Right renal cortex interstitium (tissue), 3 donors: ENCODE measurements around the gene IRAG1. TPM values are rescaled to one million over a fixed set of nuclear protein-coding genes. Genes with fewer than 3 reads are reported as not detected.

Experiments
- DNase-seq, 3 donors: peaks; one replicate each; pipeline ENCODE4 v3.0.0-alpha.2; 2013; ENCODE audit warnings: low read depth in 3 of 3, low spot score in 2 of 3
- polyA plus RNA-seq, 3 donors: library from polyadenylated mRNA; unstranded; fragments of 120-200 nt; gene quantifications; one replicate each; pipeline ENCODE4 v1.2.1, GENCODE V29; 2013; ENCODE audit not compliant: insufficient read length in 3 of 3

The IRAG1 gene, protein sequence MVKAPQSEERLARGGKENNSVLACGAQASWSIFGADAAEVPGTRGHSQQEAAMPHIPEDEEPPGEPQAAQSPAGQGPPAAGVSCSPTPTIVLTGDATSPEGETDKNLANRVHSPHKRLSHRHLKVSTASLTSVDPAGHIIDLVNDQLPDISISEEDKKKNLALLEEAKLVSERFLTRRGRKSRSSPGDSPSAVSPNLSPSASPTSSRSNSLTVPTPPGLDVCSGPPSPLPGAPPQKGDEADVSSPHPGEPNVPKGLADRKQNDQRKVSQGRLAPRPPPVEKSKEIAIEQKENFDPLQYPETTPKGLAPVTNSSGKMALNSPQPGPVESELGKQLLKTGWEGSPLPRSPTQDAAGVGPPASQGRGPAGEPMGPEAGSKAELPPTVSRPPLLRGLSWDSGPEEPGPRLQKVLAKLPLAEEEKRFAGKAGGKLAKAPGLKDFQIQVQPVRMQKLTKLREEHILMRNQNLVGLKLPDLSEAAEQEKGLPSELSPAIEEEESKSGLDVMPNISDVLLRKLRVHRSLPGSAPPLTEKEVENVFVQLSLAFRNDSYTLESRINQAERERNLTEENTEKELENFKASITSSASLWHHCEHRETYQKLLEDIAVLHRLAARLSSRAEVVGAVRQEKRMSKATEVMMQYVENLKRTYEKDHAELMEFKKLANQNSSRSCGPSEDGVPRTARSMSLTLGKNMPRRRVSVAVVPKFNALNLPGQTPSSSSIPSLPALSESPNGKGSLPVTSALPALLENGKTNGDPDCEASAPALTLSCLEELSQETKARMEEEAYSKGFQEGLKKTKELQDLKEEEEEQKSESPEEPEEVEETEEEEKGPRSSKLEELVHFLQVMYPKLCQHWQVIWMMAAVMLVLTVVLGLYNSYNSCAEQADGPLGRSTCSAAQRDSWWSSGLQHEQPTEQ
- polyA plus RNA-seq: 10 to 100 TPM in 1 of 3 donors, 1 to 10 TPM in 2; 8.6 to 10.3 (median 8.8) TPM

DNA sequence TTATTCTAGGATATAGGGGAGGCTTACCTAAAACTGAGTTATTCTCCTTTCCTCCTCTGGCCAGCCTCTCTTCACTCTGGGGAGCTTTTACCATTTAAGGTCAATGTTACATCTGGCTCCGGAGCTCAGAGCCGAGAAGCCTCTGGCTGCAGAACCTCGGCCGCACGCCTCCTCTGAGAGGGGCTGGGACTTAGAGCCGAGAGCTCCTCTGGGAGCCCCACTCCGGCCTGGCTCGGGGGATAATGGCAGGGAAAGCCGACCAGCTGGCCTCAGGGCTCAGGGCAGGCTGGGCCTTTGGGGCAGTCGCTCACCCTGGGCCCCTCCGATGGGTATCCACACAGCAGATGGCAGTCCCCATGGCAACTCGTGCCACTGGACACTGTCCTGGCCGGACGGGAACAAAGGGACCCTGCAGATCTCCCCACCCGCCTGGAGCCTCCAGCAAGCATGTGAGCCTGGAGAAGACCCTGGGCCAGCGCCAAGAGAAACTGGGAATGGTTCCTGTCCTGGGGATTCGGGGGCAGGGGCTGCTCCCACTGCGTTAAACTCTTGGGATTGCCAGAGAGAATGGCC, at the start of gene IRAG1:
Gene IRAG1 (minus strand): TSS at position 247 of the 573 bp plus-strand sequence. CDS start 153 bp downstream, at position 94.
- peak in 1 of 3 donors; percentile 38 for DNase-seq

DNA sequence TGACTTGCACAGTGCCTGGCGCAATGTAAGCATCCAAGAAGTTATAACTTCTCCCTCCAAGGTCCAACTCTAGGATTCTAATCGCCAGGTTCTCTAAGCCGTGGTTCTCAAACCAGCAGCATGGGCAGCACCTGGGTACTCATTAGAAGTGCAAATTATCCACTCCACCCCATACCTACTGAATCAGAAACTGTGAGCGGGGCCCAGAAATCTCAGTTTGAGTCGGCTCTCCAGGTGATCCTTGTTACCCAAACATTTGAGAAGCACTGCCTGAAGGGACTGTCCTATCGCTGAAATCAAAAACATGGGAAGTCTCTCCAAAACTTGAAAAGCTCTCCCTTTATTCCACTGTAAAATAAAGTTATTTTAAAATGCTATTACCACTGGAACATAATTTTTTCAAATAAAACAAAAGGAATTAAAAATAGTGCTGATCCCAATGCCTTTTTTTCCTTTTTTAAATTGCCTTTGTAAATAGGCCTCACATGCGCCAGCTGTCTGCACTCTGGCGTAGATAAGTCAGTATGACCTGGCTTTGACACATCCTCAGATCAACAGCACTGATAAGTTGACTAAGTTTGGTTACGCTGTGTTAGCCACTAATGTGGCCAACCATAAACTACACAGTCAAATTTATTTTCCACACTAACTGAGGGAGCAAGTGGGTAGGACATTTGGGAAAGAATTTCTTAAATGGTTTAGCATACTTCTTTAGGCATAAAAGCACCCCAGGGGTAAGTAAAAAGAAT, 49.1 kb upstream of the IRAG1 start:
- DNase-seq: no peak

DNA sequence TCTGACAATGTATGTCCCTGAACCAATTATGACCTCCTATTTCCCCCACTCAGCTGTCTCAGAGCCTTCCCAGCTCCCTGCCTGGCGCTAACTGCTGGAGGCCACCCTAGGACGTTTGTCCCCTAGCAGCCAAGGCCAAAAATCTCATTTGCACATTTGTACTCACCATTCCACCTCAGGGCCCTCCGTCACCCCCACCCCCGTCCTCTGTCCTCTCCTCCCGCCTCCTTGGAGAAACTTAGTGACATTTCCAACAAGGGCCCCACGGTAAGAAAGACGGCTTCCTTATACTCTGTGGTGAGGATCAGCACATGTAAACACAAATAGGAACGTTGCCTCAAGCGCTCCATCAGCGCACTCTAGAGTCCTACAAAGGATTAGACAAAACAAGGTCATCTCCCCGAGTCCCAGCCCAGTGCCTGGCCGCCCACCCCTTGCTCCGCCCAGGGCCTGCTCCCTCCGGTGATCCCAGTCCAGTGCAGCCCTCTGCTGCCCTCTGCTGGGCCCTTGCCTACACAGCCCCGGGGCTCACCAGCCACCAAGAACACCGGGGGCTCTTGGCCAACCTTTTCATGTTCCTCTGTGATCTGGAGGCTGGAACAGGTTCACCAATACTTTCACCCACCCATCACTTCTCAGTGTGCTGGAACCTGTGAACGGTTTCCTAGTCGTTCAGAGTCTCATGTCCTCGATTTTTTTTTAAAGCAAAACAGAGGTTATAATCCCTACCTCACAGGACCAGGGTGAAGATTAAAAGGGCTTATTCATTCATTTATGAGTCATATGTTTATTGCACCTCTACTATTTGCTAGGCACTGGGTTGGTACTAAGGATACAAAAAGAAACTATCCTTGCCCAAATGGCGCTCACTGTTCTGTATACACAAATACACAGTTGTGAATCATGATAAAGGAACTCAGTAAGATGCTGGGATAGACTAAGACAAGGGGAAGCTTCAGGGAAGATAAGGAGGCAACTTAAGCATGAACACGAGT, 42.2 kb upstream of the IRAG1 start:
- DNase-seq: peak; percentile 73 to 84 (median 80)

DNA sequence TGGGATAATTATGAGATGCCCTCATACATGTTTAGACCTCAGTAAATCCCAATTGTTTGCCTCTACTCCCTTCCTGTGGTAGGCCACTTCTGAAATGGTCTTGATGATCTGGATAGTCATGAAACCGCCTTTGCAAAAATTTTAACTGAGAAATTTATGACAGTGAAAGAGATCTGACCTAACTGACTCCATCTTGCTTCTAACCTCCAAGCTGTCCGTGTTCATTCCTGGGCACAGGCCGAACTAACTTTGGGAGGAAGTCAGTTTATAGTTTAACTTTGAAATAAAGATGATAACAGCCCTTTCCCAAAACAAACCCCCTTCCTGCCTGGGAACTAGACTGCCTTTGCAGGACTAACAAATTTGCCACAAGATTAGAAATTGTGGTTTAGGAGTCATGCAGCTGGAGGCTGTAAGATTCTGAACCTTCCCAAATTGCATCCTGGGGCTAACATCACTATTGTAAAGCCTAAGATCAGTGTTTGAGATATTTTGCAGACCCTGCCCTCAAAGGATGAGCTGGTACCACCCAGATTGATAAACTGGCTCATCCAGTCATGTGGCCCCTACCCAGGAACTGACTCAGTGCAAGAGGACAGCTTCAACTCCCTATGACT, 37.6 kb upstream of the IRAG1 start:
- DNase-seq: no peak

DNA sequence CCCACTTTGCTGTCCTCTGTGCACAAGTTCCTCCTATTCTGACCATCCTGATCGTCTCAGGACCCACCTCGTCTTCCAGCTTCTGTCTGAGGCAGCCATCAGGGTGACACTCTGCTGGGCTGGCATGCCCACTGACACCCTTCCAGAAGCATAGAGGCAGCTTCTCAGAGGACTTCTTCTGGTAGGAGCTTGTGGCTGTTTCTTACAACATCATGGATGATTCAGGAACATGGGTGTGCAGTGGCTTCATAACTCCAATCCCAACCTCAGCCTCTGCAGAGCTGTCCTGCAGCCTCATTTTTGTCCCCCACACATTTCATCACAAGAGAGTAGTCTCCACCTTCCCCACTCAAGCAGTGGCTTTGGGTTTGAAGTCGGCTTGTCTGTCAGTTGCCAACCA, 36.6 kb upstream of the IRAG1 start:
- no peak for DNase-seq

DNA sequence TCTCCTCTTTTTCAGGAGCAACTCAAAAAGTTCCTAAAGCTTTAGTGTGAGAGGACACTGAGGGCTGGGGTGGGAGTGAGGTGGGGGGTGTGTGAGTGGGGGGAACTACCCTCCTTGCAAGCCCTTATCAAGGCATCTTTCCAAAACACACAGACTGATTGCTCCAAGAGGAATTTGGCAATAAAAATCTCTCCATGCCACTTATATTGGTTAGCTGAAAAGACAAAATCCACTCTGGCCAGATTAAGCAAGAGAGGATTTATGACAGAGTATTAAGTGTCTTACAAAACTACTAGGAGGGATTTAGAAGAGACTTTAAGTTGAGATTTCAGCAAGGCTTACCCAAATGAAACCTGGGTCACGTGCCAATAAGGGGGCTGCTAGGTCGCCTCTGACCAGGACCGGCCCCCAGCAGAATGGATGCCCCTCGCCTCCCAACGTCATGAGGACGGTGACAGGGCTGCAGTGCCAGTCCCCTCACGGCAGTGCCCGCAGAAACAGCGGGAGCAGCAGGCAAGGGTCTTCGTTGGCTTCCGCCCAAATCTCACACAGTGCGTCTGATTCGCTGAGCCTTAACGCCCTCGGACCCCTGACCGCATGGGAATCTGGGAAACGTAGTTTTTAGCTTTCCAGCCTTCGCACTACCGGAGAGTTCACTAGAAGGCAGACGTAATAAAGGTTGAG, 35.4 kb upstream of the IRAG1 start:
- DNase-seq: no peak

DNA sequence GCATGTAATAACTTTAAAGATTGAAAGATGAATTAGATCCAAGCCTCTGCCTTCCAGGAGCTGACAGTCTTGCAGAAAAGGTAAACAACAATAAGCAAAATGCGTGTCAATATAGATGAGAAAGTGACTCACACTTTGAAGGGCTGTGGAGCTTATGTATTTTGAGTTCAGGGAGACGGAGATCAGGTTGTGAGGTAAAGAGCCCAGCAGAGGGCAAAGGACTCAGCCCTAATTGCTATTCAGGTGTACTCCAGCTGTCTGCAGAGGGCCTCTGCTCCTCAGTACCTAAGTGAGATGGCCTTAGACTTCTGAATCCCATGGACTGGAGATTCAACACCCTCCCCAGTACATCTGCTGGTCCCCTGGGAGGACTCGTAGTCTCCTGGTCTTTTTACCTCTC, 34.6 kb upstream of the IRAG1 start:
- no peak for DNase-seq

DNA sequence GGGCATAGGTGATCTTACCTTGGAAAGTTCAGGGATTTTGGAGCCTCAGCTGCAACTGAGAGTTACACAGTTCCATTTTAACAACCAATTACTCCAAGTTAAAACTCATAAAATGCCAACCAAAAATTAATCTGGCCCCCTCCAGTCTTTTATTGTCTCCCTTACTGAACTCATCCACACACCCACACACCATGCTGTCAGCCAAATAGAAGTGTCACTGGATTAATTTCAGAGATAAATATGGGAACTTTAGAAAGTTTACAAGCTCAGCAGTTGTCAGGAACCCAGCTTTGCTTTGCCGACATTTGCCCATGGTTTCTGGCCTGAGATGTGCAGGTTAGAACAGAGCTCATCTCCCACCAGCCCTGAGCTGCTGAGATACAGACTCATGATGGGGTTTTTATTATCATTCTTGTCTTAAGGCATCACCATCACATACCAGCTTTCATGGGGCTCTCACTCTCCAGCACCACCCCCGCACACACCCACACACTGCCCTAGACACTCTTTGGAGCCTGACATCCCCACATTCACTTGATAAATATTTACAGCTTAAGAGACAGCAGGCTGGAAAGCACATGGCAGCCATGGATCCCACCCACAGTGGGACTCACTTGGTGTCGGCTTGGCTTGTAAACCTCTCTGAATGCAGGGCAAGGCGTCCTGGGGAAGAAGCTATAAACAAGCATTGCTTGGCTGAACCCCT, 33.7 kb upstream of the IRAG1 start:
- DNase-seq: no peak

DNA sequence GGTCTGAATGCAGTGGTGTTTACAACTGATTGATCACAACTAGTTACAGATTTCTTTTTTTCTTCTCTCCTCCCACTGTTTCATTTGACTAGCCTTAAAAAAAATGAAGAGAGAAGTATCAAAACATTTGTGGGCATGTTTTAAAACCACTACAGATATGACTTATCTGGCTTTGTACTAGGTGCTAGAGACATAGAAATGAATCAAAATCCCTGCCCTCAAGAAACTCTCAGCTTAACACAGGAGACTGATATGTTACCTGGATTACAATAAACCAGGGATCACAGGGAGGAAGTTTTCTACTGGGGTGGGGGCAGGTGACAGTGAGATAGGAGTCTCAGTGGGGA, 32.3 kb upstream of the IRAG1 start:
- no peak for DNase-seq

DNA sequence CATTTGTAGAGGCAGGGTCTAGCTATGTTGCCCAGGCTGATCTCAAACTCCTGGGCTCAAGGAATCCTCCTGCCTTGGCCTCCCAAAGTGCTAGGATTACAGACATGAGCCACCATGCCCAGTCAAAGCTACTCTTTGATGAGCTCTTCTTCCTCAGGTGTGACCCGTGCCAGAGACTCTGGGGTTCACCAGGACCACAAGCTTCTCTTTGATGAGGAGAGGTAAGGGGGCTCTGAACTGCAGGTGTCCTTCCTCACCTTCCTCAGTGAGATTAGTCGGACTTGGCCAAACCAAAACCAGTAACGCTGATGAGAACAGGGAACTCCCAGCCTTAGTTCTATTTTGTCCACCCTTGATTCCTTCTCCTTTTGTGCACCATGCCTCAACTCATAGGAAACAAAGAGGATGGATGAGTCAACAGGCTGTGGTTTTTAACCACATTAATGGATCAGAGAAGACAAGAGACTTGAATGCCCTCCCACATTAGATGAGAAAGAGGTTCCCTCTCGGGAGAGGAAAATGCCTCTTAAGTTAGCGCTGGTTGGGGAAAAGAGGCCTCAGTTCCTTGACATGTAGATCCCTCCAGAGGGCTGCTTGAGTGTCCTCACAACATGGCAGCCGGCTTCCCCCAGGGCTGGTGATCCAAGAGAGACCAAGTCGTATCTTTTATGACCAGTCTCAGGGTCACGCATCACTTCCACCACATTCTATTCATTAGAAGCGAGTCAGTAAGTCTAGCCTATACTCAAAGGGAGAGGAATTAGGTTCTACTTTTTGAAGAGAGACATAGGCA, 31.8 kb upstream of the IRAG1 start:
- no peak for DNase-seq

DNA sequence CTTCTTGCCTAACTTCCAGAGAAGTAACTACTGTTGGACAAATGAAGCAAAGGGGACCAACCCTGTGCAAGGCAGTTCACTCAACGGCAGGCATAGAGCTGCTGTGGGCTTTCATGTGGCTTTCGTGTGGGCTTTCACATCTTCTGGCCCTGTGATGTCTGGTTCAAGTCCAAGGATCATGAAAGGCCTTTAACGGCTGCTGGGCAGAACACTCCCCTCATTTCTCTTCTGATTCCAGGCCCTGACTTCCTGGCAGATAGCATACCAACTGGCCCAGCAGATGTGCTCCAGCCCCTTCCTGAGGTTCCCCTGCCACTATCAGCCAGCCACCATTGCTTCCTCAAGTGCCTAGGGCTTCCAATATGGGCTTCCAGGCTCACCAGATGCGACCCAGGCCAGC, 28.8 kb upstream of the IRAG1 start:
- no peak for DNase-seq

DNA sequence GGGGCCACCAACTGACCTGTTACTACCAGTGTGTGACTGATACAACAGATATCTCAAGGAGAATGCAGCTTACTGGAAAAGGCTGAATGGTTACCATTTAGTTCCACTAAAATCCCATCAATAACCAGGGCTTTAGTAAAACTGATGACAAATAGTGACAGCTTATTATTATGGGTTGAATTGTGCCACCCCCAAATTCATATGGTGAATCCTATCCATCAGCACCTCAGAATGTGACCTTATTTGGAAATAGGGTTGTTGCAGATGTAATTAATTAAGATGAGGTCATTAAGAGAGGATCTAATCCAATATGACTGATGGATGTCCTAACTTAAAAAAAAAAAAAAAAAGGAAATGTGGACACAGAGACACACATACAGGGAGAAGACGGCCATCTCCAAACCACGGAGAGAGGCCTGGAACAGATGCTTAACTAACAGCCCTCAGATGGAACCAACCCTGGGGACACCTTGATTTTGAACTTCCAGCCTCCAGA, 27.4 kb upstream of the IRAG1 start:
- no peak for DNase-seq

DNA sequence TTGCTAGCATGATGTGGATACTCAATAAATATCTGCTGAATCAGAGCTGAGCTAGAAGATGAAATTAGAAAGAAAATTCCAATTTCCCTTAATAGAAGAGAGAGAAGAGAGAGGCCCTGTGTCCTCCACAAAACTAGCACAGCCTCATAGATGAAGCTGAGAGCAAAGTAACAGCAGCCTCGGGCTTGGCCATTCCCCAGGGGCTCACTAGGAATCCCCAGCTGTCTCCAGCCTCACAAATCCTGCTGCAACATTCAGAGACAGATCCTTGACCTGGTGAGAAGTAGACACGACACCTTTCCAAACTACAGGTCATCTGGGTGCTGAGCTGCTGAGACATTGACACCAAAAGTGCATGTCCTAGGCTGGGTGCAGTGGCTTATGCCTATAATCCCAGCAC, 26.1 kb upstream of the IRAG1 start:
- no peak for DNase-seq

DNA sequence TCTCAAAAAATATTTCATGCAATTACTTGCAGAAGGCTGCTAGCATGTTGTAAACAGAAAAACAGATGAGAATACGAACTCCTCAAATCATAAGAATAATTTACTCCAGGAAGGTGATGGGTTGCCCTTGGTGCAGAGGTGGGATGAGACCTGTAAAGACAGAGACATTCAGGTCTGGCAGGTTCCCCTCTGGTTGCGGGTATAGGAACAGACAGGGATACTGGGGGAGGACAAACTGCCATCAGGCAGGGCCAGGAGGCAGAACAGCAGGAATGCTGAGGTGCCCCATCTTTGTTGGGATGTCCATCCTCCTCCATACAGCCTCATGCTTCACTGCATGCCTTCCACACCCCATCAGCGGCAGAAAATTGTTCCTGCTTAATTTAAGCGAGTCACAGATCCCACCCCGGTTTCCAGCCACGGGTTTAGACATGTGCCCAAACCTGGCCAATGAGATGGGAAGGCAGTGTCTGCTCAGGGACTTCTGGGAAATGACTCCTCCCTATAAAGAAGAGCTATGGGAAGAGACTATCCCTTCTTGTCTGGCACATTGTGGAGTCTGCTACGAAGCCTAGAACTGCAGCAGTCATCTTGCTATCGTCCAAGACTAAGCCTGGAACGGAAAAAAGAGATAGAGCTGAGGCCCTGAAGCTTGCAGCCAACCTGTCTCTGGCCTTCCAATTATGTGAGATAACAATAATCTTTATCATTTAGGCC, 23.1 kb upstream of the IRAG1 start:
- DNase-seq: no peak

DNA sequence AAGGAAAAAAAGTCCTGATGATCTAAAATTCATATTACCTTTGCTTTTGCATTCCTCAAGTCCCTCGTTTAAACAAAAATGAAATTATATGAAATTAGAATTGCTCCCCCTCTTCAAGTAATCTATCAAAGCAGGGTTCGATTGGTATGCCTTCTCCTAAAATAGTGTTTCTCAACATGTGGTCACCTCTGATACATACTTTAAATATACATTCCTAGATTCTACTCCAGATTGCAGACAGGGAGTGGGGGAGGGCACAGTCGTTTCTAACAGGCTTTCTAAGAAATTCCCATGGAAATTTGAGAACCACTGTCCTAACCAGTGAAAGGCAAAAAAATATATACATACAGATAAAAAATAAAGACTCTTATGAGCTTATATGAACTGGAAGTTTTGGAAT, 22.6 kb upstream of the IRAG1 start:
- no peak for DNase-seq

DNA sequence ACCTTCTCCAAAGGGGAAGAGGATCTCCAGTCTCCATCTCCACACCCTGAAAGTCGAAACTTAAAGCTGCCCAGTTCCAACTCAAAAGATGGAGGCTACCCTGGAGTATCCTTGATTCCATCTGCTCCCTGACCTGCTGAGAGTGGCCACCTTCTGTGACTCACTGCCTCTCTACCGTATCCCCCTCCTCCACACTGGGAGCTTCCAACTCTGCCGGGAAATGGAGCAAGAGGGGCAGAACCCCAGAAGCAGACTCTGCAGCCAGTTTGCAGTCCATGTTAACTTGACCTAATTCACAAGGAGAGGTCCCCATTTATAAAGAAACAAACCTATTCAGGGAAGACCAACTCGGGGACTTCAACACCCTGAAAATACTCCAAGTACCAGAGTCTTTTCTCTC, 22.0 kb upstream of the IRAG1 start:
- no peak for DNase-seq
